Prostate gland (tissue), 2 donors: ENCODE measurements around the gene HSFX2. TPM values are rescaled to one million over a fixed set of nuclear protein-coding genes. Genes with fewer than 3 reads are reported as not detected.
A peak's percentile ranks its signal among the peaks of the same experiment; 100 is the strongest.

Source experiments
- DNase-seq: peaks from one replicate; pipeline ENCODE4 v3.0.0-alpha.2; 2019; ENCODE audit warnings: low spot score
- H3K27ac ChIP-seq, 2 donors: fragments of 200-600 bp; sonication (generic); 2 replicates each; pipeline ENCODE4 v1.5.1; 2017 to 2019
- H3K27me3 ChIP-seq: fragments of 200-600 bp; sonication (generic); replicated peaks from 2 replicates; pipeline ENCODE4 v1.5.1; 2019; ENCODE audit not compliant: insufficient read depth
- H3K36me3 ChIP-seq, 2 donors: fragments of 200-600 bp; sonication (generic); 1 replicate in 1 of 2; 2 replicates in 1 of 2; pipeline versions ENCODE4 v1.5.1 to v1.8.1; 2017 to 2019
- H3K4me1 ChIP-seq: fragments of 200-600 bp; sonication (generic); replicated peaks from 2 replicates; pipeline ENCODE4 v1.5.1; 2019
- H3K4me3 ChIP-seq, 2 donors: fragments of 200-600 bp; sonication (generic); 2 replicates each; pipeline ENCODE4 v1.5.1; 2017 to 2019
- H3K9me3 ChIP-seq: fragments of 200-600 bp; sonication (generic); 2 replicates; pipeline ENCODE4 v1.5.1; 2017
- CTCF ChIP-seq, 4 experiments: fragments of 200-600 bp in 2 of 4; fragments of 450-650 bp in 2 of 4; sonication (generic) in 2 of 4; IDR thresholded peaks; 1 replicate in 3 of 4; 2 replicates in 1 of 4; pipeline ENCODE4 v1.5.1; 2016 to 2019; ENCODE audit warnings: antibody characterized with exemption in 4 of 4, mild to moderate bottlenecking in 2 of 4, moderate library complexity in 2 of 4
- POLR2A ChIP-seq: fragments of 450-650 bp; IDR thresholded peaks from one replicate; pipeline ENCODE4 v1.6.1; 2016; ENCODE audit warnings: antibody characterized with exemption, mild to moderate bottlenecking
- POLR2AphosphoS5 ChIP-seq: sonication (generic); formaldehyde crosslinking; IDR thresholded peaks from one replicate; pipeline ENCODE4 v1.6.1; 2017; ENCODE audit warnings: antibody characterized with exemption
- WGBS: methylation state at CpG from one replicate; pipeline ENCODE4 v1.1.5; 2018; 5-methylcytosine and 5-hydroxymethylcytosine counted together
- intact Hi-C: fragments of 100-400 bp; cut with DNase I; formaldehyde crosslinking; loops from one replicate; pipeline ENCODE4 v1.14.2; 2022
- total RNA-seq, 2 donors: library from RNA; depleted of rRNA; stranded (reverse); fragments of >200 nt; gene quantifications; one replicate each; pipeline ENCODE4 v1.1.0, GENCODE V29; 2016

HSFX2 gene
- total RNA-seq, 2 donors from 2014 or later = not detected

- intact Hi-C loops = loop anchor here (10.0 kb wide), 1 partner anchor 1761 kb away; the partner anchor contains the start of gene VMA21
- no peak overlapping the region for H3K27ac ChIP-seq
- no peak overlapping the region for H3K4me3 ChIP-seq
- H3K27me3 ChIP-seq = no peaks in the 10 kb centered on the region
- no peak for DNase-seq
- TF ChIP-seq POLR2A (no peak), POLR2AphosphoS5 (no peak), CTCF (IDR thresholded peaks at IDR 0.05) (no peak)
- H3K36me3 ChIP-seq = no peaks in the 10 kb centered on the region
- H3K4me1 ChIP-seq = no peaks in the 10 kb centered on the region
- no peaks in the 10 kb centered on the region for H3K9me3 ChIP-seq
These were observed 38.4 kb upstream of the HSFX2 start for GRCh38 chrX:149633511-149633910.

- Histone ChIP-seq H3K9me3 (no peaks in the 10 kb centered on the region), H3K4me3 (peak within 1 kb of the TSS; percentile 56 to 61), H3K27me3 (no peaks in the 10 kb centered on the region), H3K27ac (peak within 1 kb of the TSS; percentile 61 to 69), H3K36me3 (no peaks in the 10 kb centered on the region), H3K4me1 (no peaks in the 10 kb centered on the region)
- intact Hi-C loops = loop anchor here (10.0 kb wide), 1 partner anchor 1763 kb away; the partner anchor contains the start of gene VMA21
- 2% methylated on average over 11 of the region's 102 CpGs for WGBS
- peak; percentile 45 for DNase-seq
- TF ChIP-seq POLR2A (no peak), POLR2AphosphoS5 (peak; percentile 52)
These were observed 36.4 kb upstream of the HSFX2 start, which contains the start of gene TMEM185A for GRCh38 chrX:149631234-149632165. TMEM185A (minus strand) TSS chrX:149631792; CDS start chrX:149631580, 212 bp downstream.

GRCh38 chrX:149630681-149631233 lies 35.6 kb upstream of the HSFX2 start:
- no peak for DNase-seq
- intact Hi-C loops = loop anchor here (10.0 kb wide), 1 partner anchor 1764 kb away; the partner anchor contains the start of gene VMA21
- H3K4me3 ChIP-seq = peak overlapping the region; percentile 56 to 61
- H3K36me3 ChIP-seq = no peaks in the 10 kb centered on the region
- TF ChIP-seq CTCF (IDR thresholded peaks at IDR 0.05) = no peak
- TF ChIP-seq POLR2AphosphoS5 = no peak
- TF ChIP-seq POLR2A = no peak
- 2% methylated on average over 16 of the region's 16 CpGs for WGBS
- H3K27ac ChIP-seq = peak overlapping the region; percentile 61 to 69
- no peaks in the 10 kb centered on the region for H3K4me1 ChIP-seq
- no peaks in the 10 kb centered on the region for H3K9me3 ChIP-seq
- no peaks in the 10 kb centered on the region for H3K27me3 ChIP-seq

GRCh38 chrX:149629730-149630387 lies 34.7 kb upstream of the HSFX2 start:
- H3K4me3 ChIP-seq = peak overlapping the region in 1 of 2 donors; percentile 61
- H3K36me3 ChIP-seq = no peaks in the 10 kb centered on the region
- H3K27ac ChIP-seq = no peak overlapping the region
- no peaks in the 10 kb centered on the region for H3K4me1 ChIP-seq
- TF ChIP-seq CTCF (IDR thresholded peaks at IDR 0.05) = no peak
- TF ChIP-seq POLR2AphosphoS5 = no peak
- no peak for TF ChIP-seq POLR2A
- H3K27me3 ChIP-seq = no peaks in the 10 kb centered on the region
- intact Hi-C loops = loop anchor here (10.0 kb wide), 1 partner anchor 1765 kb away; the partner anchor contains the start of gene VMA21
- WGBS = 65% methylated on average over 5 of the region's 5 CpGs
- H3K9me3 ChIP-seq = no peaks in the 10 kb centered on the region
- DNase-seq = no peak

- Histone ChIP-seq H3K4me3 (no peak overlapping the region), H3K4me1 (no peaks in the 10 kb centered on the region), H3K36me3 (no peaks in the 10 kb centered on the region), H3K27me3 (no peaks in the 10 kb centered on the region), H3K9me3 (no peaks in the 10 kb centered on the region), H3K27ac (peak overlapping the region in 1 of 2 donors; percentile 43)
- TF ChIP-seq POLR2AphosphoS5 (no peak), POLR2A (no peak), CTCF (IDR thresholded peaks at IDR 0.05) (no peak)
- no peak for DNase-seq
- 77% methylated on average over 2 of the region's 2 CpGs for WGBS
- intact Hi-C loops = no loop called here
These were observed 33.7 kb upstream of the HSFX2 start for GRCh38 chrX:149628768-149629167.
